HG03565 (cell line): ENCODE results near the gene CNOT6.
"Not testable (repeated sequence)": the region's sequence is repeated elsewhere in the genome, so short reads cannot be mapped to it uniquely, and the experiment has no call there.

ENCODE experiments used
- ATAC-seq: cut with Tn5 transposase; IDR thresholded peaks from one replicate; pipeline ENCODE4 v1.9.1; 2021; ENCODE audit warnings: mild to moderate bottlenecking, moderate library complexity; ENCODE audit not compliant: unreplicated experiment

Gene CNOT6

GRCh38 chr5:180470966-180471582 lies 23.1 kb upstream of the CNOT6 start:
- ATAC-seq: no peak

DNA sequence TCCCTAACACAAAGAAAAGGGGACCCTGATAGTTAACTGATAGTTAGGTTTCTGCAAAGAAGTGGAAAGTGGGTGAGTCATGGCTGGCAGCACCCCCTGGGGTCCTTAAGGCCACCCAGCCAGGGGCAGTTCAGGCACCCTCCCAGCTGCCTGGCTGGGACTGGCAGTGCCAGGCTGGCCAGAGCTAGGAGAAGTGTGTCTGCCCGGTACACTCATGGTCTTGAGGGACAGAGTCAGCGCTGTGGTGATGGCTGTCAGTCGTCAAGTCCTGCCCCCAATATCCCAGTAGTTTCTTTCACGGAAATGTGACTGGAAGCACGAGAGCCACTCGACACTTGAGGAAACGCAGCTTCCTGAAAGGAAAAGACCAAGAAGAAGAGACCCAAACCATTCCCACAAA lies 22.3 kb upstream of the CNOT6 start:
- ATAC-seq: no peak

- no peak for ATAC-seq
Observed at GRCh38 chr5:180472269-180472668, 21.9 kb upstream of the CNOT6 start.

GRCh38 chr5:180473386-180473785 lies 20.8 kb upstream of the CNOT6 start:
- not testable (repeated sequence) for ATAC-seq

- no peak for ATAC-seq
Observed at GRCh38 chr5:180474569-180474968, 19.6 kb upstream of the CNOT6 start.

- not testable (repeated sequence) for ATAC-seq
Observed at GRCh38 chr5:180475969-180476524, 18.1 kb upstream of the CNOT6 start.

DNA sequence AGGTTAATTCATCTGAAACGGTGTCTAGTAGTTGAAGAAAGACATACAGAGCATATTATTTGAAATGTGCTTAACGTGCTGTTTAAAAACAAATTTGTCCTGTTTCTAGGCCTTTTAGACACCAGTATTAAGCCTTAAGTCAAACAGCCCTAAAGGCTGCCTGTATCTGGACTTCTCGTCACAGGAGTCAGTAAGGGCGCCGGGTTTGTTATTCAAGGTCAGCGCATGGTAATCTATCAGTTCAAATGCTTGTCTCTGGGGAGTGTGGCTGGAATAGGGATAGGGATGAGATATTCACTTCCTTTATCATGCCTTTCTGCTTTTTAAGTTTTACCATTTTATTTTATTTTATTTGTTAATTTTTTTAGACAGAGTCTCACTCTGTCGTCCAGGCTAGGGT lies 9.4 kb upstream of the CNOT6 start:
- ATAC-seq: no peak

DNA sequence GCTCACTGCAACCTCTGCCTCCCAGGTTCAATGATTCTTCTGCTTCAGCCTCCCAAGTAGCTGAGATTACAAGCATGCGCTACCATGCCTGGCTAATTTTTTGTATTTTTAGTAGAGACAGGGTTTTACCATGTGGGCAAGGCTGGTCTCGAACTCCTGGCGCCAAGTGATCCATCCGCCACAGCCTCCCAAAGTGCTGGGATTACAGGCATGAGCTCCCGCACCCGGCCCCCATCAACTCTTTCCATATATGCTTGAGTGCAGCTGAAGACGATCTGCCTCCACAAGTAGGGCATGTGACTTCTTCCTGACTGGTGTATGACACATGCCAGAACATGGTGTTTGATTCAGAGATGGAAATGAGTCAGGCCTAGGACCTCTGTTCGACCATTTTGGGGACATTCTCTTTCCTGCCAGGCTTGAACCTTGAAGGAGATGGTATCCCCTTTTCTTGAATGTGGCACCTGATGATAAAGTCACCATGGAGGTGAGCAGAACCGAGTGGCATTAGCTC lies 7.5 kb upstream of the CNOT6 start:
- no peak for ATAC-seq

DNA sequence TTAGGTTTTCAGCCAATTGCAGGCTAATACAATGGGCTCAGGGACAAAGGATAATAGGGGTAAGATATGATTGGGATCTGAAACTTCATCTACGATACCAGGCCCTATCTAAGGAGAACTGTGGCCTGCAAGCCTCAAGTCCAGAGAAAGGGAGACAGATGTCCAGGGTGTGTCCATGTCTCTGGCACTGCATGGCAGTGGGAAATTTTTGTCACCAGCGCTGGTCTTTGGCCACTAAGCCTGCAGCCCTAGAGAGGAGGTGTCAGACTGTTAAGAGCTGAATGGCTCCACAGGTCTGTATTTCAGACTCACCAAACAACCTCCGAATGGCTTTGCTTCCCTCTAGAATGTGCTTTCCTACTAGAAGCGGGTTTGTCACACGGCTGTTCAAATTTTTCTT lies 6.6 kb upstream of the CNOT6 start:
- no peak for ATAC-seq

DNA sequence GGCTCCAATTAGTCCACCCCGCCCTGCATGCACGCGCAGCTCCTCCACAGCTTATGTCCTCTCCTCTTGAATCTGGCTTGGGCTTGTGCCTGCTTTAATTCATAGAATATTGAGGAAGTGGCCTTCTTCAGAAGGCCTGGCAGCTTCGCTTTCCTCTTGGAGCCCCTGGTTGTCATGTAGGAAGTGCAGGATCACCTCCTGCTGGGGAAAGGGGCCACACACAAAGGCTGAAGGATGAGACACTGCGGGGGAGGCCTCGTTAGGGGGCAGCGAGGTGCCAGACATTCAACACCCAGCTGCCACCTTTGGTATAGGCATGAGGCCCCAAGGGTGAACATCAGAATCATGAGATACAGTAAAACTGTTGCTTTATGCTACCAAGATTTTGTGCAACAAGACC lies 2.7 kb upstream of the CNOT6 start:
- no peak for ATAC-seq

GRCh38 chr5:180492226-180492903 lies 1.8 kb upstream of the CNOT6 start:
- ATAC-seq: no peak

DNA sequence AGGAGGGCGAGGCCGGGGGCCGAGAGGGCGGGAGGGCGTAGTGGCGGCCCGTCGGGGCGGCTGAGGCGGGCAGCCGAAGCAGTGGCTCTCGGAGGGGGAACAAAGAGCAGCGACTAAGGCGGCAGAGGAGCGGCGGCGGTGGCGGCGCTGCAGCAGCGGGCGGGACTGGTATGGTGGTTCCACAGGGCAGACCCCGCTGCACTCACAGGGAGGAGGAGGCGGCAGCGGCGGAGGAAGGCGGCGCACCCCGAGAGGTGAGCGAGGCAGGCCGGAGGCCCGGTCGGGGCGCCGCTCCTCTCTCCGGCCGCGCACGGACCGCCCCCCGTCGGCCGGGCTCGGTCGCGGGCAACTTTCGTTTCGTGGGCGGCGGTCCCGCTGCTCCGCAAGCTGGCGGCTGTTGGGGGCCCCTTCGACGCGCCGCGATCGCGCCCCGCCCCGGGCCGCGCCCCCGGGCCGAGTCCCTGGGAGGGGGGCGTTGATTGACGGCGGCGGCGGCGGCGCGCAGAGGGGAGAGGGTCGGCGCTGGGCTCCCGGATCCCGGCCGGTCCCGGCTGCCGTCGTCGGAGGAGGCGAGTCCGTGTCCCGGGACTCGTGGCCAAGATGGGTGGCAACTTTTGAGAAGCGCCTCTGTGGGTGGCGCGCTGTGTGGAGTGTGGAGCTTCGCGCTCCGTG lies 467 bp downstream of the CNOT6 start:
- ATAC-seq: peak; percentile 31

GRCh38 chr5:180495292-180495691 lies 1.1 kb downstream of the CNOT6 start:
- no peak for ATAC-seq

DNA sequence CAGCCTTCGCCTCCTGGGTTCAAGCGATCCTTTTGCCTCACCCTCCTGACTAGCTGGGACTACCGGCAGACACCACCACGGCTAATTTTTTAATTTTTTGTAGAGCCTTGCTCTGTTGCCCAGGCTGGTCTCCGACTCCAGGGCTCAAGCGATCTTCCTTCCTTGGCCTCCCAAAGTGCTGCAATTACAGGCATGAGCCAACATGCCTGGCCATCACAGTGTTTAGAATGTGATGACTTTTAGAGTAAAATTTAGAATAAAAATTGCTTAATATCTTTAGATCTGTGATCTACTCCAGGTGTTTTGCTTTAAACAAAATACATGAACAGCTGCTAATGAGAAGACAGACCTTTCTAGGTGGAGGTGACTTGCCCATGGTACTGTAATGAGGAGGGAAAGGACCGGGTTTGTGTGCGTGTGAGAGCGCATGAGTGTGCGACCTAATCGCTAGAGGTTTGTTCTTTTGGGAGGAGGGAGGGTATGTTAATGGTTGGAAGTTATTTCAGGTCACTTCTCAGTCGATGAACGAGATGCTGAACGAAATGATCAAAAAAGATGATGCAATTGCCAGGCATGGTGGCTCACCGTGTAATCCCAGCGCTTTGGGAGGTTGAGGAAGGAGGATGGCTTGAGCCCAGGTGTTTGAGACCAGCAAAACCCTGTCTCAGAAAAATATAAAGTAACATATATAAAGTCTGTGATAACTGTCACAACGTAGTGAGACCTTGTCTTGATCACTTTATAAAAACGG lies 2.0 kb downstream of the CNOT6 start:
- ATAC-seq: no peak

DNA sequence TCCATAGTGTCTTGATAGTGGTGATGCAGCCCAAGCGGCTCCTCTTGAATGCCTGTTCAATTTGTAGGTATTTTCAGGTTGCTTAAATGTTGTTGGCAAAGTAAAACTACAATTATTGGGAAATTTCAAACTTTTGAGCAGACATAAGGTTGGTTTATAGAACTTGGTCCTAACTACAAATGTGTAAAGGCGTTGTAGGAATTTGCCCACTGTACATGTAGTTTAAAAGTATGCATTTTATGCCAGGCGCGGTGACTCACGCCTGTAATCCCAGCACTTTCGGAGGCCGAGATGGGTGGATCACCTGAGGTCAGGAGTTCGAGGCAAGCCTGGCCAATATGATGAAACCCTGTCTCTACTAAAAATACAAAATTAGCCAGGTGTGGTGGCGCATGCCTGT lies 2.6 kb downstream of the CNOT6 start:
- not testable (repeated sequence) for ATAC-seq

GRCh38 chr5:180497865-180498264 lies 3.7 kb downstream of the CNOT6 start:
- ATAC-seq: not testable (repeated sequence)

DNA sequence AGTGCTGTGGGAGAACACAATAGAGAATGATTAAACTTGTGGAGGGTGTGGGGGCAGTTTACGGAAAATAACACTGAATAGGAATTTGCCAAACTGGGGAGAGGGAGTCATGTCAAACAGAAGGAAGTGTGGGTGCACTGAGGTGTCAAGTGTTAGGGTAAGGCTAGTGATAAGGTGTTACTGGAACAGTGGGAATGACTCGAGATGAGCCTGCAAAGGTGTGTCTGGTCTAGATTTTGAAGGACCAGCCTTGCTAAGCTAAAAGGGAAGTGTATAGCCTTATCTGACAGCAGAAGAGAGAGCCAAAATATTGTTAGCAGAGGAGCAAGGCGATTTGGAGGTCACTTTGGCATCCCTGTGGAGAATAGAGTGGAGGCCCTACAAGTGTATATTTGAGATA lies 4.2 kb downstream of the CNOT6 start:
- no peak for ATAC-seq

- no peak for ATAC-seq
Observed at GRCh38 chr5:180499684-180500083, 5.5 kb downstream of the CNOT6 start.

GRCh38 chr5:180500300-180500699 lies 6.1 kb downstream of the CNOT6 start:
- not testable (repeated sequence) for ATAC-seq

GRCh38 chr5:180507661-180508060 lies 13.5 kb downstream of the CNOT6 start:
- ATAC-seq: no peak

DNA sequence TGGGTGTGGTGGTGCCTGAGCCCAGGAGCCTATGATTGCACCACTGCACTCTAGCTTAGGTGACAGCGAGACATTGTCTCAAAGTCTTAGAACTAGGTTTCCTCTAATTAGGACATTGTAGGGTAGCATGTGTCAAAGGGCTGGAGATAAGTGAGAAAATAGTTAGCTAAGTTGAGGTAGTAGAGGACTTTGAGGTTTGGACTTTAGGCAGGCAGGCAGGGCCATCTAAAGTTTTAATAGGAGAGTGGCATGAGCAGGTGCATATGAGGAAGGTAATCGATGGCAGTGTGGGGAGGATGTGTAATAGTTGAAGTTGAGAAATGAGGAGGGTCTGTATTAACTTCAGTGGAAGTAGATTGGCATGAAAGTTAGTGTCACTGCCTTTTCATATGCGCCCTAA lies 21.1 kb downstream of the CNOT6 start:
- no peak for ATAC-seq
